ENCODE measurements around the gene PEPD.

Gene PEPD

GRCh38 chr19:33509774-33510173 is 11.8 kb downstream of the PEPD start:
- Histone ChIP-seq H3K4me1 (ENCODE audit: low read depth, poor library complexity, severe bottlenecking) (no peaks in the 10 kb centered on the region), H3K36me3 (ENCODE audit: insufficient read depth) (no peaks in the 10 kb centered on the region), H4K20me1 (ENCODE audit: insufficient read depth) (no peaks in the 10 kb centered on the region), H3K4me3 (IDR thresholded peaks at IDR 0.05; ENCODE audit: insufficient read depth, low read depth, low read length) (no peak overlapping the region), H3K4me2 (no peak overlapping the region), H3K79me2 (ENCODE audit: insufficient read depth, low read depth) (no peaks in the 10 kb centered on the region), H3K27ac (no peak overlapping the region), H3K9ac (no peak overlapping the region), H2AFZ (ENCODE audit: low read depth) (no peak overlapping the region), H3K27me3 (ENCODE audit: insufficient read depth, low read depth) (no peaks in the 10 kb centered on the region)
- TF ChIP-seq CTCF (conservative IDR thresholded peaks at IDR 0.05; ENCODE audit: low read depth, low read length): no peak

- Histone ChIP-seq H3K4me3 (IDR thresholded peaks at IDR 0.05; ENCODE audit: insufficient read depth, low read depth, low read length) (no peak overlapping the region), H3K27ac (no peak overlapping the region), H2AFZ (ENCODE audit: low read depth) (no peak overlapping the region), H3K27me3 (ENCODE audit: insufficient read depth, low read depth) (no peaks in the 10 kb centered on the region), H3K4me2 (no peak overlapping the region), H3K79me2 (ENCODE audit: insufficient read depth, low read depth) (no peaks in the 10 kb centered on the region), H3K9ac (no peak overlapping the region), H3K36me3 (ENCODE audit: insufficient read depth) (no peaks in the 10 kb centered on the region), H4K20me1 (ENCODE audit: insufficient read depth) (no peaks in the 10 kb centered on the region), H3K4me1 (ENCODE audit: low read depth, poor library complexity, severe bottlenecking) (no peaks in the 10 kb centered on the region)
- TF ChIP-seq CTCF (conservative IDR thresholded peaks at IDR 0.05; ENCODE audit: low read depth, low read length): no peak
These were observed 12.5 kb downstream of the PEPD start for GRCh38 chr19:33508941-33509614.

DNA sequence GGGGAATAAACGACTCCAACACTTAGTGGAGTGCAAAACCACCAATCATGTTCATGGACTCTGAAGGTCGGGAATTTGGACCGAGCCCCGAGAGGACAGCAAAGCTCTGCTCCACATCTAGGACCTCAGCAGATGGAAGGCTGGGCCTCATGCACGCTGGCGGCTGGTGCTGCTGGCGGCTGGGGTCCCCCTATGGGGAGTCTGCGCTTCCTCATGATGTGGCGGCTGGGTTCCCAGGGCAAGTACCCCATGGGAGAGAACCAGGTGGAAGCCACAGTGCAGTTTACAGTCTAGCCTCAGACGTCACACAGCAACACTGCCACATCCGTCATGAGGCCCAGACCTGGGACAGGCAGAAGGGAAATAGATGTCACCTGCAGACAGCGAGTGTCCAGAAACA is 13.2 kb downstream of the PEPD start:
- no peak overlapping the region for H3K27ac ChIP-seq

GRCh38 chr19:33508009-33508408 is 13.6 kb downstream of the PEPD start:
- Histone ChIP-seq H3K27me3 (ENCODE audit: insufficient read depth, low read depth) (no peaks in the 10 kb centered on the region), H4K20me1 (ENCODE audit: insufficient read depth) (no peaks in the 10 kb centered on the region), H2AFZ (ENCODE audit: low read depth) (no peak overlapping the region), H3K27ac (no peak overlapping the region), H3K79me2 (ENCODE audit: insufficient read depth, low read depth) (no peaks in the 10 kb centered on the region), H3K36me3 (ENCODE audit: insufficient read depth) (no peaks in the 10 kb centered on the region), H3K4me2 (no peak overlapping the region), H3K4me3 (IDR thresholded peaks at IDR 0.05; ENCODE audit: insufficient read depth, low read depth, low read length) (no peak overlapping the region), H3K4me1 (ENCODE audit: low read depth, poor library complexity, severe bottlenecking) (no peaks in the 10 kb centered on the region), H3K9ac (no peak overlapping the region)
- no peak for TF ChIP-seq CTCF (conservative IDR thresholded peaks at IDR 0.05; ENCODE audit: low read depth, low read length)

More for the DNA sequence above, 13.2 kb downstream of the PEPD start:
- Histone ChIP-seq H2AFZ (ENCODE audit: low read depth) (no peak overlapping the region), H3K4me1 (ENCODE audit: low read depth, poor library complexity, severe bottlenecking) (no peaks in the 10 kb centered on the region), H3K27me3 (ENCODE audit: insufficient read depth, low read depth) (no peaks in the 10 kb centered on the region), H3K36me3 (ENCODE audit: insufficient read depth) (no peaks in the 10 kb centered on the region), H4K20me1 (ENCODE audit: insufficient read depth) (no peaks in the 10 kb centered on the region), H3K4me2 (no peak overlapping the region), H3K79me2 (ENCODE audit: insufficient read depth, low read depth) (no peaks in the 10 kb centered on the region), H3K4me3 (IDR thresholded peaks at IDR 0.05; ENCODE audit: insufficient read depth, low read depth, low read length) (no peak overlapping the region), H3K9ac (no peak overlapping the region)
- no peak for TF ChIP-seq CTCF (conservative IDR thresholded peaks at IDR 0.05; ENCODE audit: low read depth, low read length)
